ENCODE data around the gene FBXO31.

FBXO31 gene

GRCh38 chr16:87312008-87312407 is 71.6 kb downstream of the FBXO31 start:
- no peak for DNase-seq (ENCODE audit: low read depth in 3 of 3)

- no peak for DNase-seq (ENCODE audit: low read depth in 3 of 3)
Measured at GRCh38 chr16:87311387-87311786, 72.2 kb downstream of the FBXO31 start.

- no peak for DNase-seq (ENCODE audit: low read depth in 3 of 3)
Measured at GRCh38 chr16:87310610-87311009, 73.0 kb downstream of the FBXO31 start.

GRCh38 chr16:87309620-87310525 is 73.7 kb downstream of the FBXO31 start:
- DNase-seq (ENCODE audit: low read depth in 3 of 3): no peak

- DNase-seq (ENCODE audit: low read depth in 3 of 3): no peak
Measured at GRCh38 chr16:87308826-87309225, 74.8 kb downstream of the FBXO31 start.

GRCh38 chr16:87306516-87306915 is 77.1 kb downstream of the FBXO31 start:
- DNase-seq (ENCODE audit: low read depth in 3 of 3): no peak

GRCh38 chr16:87305505-87306391 is 77.8 kb downstream of the FBXO31 start:
- DNase-seq (ENCODE audit: low read depth in 3 of 3): no peak

- DNase-seq (ENCODE audit: low read depth in 3 of 3): no peak
Measured at GRCh38 chr16:87304951-87305350, 78.6 kb downstream of the FBXO31 start.

GRCh38 chr16:87303962-87304521 is 79.5 kb downstream of the FBXO31 start:
- DNase-seq (ENCODE audit: low read depth in 3 of 3): no peak

GRCh38 chr16:87303431-87303930 is 80.1 kb downstream of the FBXO31 start:
- no peak for DNase-seq (ENCODE audit: low read depth in 3 of 3)

- DNase-seq (ENCODE audit: low read depth in 3 of 3): no peak
Measured at GRCh38 chr16:87298857-87299465, 84.6 kb downstream of the FBXO31 start.

- DNase-seq (ENCODE audit: low read depth in 3 of 3): no peak
Measured at GRCh38 chr16:87297918-87298631, 85.5 kb downstream of the FBXO31 start.

- DNase-seq (ENCODE audit: low read depth in 3 of 3): no peak
Measured at GRCh38 chr16:87297407-87297806, 86.2 kb downstream of the FBXO31 start.

- DNase-seq (ENCODE audit: low read depth in 3 of 3): no peak
Measured at GRCh38 chr16:87295661-87296531, 87.7 kb downstream of the FBXO31 start.

GRCh38 chr16:87295259-87295658 is 88.3 kb downstream of the FBXO31 start:
- DNase-seq (ENCODE audit: low read depth in 3 of 3): no peak

- no peak for DNase-seq (ENCODE audit: low read depth in 3 of 3)
Measured at GRCh38 chr16:87293990-87294389, 89.6 kb downstream of the FBXO31 start.

GRCh38 chr16:87291944-87292343 is 91.6 kb downstream of the FBXO31 start:
- no peak for DNase-seq (ENCODE audit: low read depth in 3 of 3)

GRCh38 chr16:87288753-87289362 is 94.7 kb downstream of the FBXO31 start:
- no peak for DNase-seq (ENCODE audit: low read depth in 3 of 3)

GRCh38 chr16:87286839-87287626 is 96.5 kb downstream of the FBXO31 start:
- no peak for DNase-seq (ENCODE audit: low read depth in 3 of 3)
